H9 (cell line): Measurements from ENCODE around the gene GARRE1. TPM values are rescaled to one million over a fixed set of nuclear protein-coding genes. Genes with fewer than 3 reads are reported as not detected.

Experiments
- DNase-seq: peaks from one replicate; pipeline ENCODE4 v3.0.0-alpha.2; 2017
- H2AFZ ChIP-seq: one replicate; pipeline ENCODE4 v1.6.1; 2013; ENCODE audit warnings: mild to moderate bottlenecking, low read length, control low read depth, moderate library complexity
- H2AK5ac ChIP-seq: 2 replicates; pipeline ENCODE4 v1.6.1; 2013; ENCODE audit warnings: low read length, control low read depth, mixed read lengths; ENCODE audit not compliant: insufficient read length
- H2BK120ac ChIP-seq: one replicate; pipeline ENCODE4 v1.6.1; 2013; ENCODE audit warnings: low read depth, mild to moderate bottlenecking, low read length, control low read depth, inconsistent platforms; ENCODE audit not compliant: poor library complexity, severe bottlenecking
- H2BK12ac ChIP-seq: 2 replicates; pipeline ENCODE4 v1.6.1; 2013; ENCODE audit warnings: low read length, control low read depth, mixed read lengths, low read depth; ENCODE audit not compliant: insufficient read length
- H2BK15ac ChIP-seq: 2 replicates; pipeline ENCODE4 v1.6.1; 2013; ENCODE audit warnings: low read depth, low read length, control low read depth
- H2BK20ac ChIP-seq: one replicate; pipeline ENCODE4 v1.6.1; 2013; ENCODE audit warnings: low read depth, mild to moderate bottlenecking, low read length, control low read depth, inconsistent platforms; ENCODE audit not compliant: poor library complexity, severe bottlenecking
- H2BK5ac ChIP-seq: 2 replicates; pipeline ENCODE4 v1.6.1; 2013; ENCODE audit warnings: low read length, control low read depth, mixed read lengths; ENCODE audit not compliant: insufficient read length
- H3K14ac ChIP-seq: 2 replicates; pipeline ENCODE4 v1.6.1; 2013; ENCODE audit warnings: low read length, control low read depth; ENCODE audit not compliant: insufficient read depth
- H3K18ac ChIP-seq: 2 replicates; pipeline ENCODE4 v1.6.1; 2013; ENCODE audit warnings: low read depth, mild to moderate bottlenecking, mixed read lengths, low read length, control low read depth; ENCODE audit not compliant: insufficient read length
- H3K23ac ChIP-seq: 2 replicates; pipeline ENCODE4 v1.6.1; 2013; ENCODE audit warnings: low read length, control low read depth, mixed read lengths, low read depth; ENCODE audit not compliant: insufficient read length
- H3K23me2 ChIP-seq: 2 replicates; pipeline ENCODE4 v1.6.1; 2013; ENCODE audit warnings: low read depth, mild to moderate bottlenecking, mixed read lengths, low read length, control low read depth; ENCODE audit not compliant: insufficient read length, poor library complexity, severe bottlenecking
- H3K27ac ChIP-seq: 2 replicates; pipeline ENCODE4 v1.5.1; 2013; ENCODE audit warnings: low read length, control low read depth, mixed read lengths, low read depth; ENCODE audit not compliant: insufficient read length
- H3K27me3 ChIP-seq: 2 replicates; pipeline ENCODE4 v1.6.1; 2013; ENCODE audit warnings: low read length, control low read depth, inconsistent platforms; ENCODE audit not compliant: insufficient read depth
- H3K4ac ChIP-seq: 2 replicates; pipeline ENCODE4 v1.6.1; 2013; ENCODE audit warnings: low read depth, mild to moderate bottlenecking, control low read depth, inconsistent platforms, low read length, moderate library complexity
- H3K4me1 ChIP-seq: 2 replicates; pipeline ENCODE4 v1.6.1; 2013; ENCODE audit warnings: low read length, control low read depth, inconsistent platforms; ENCODE audit not compliant: insufficient read depth
- H3K4me2 ChIP-seq: 2 replicates; pipeline ENCODE4 v1.6.1; 2013; ENCODE audit warnings: low read length, control low read depth, mixed read lengths; ENCODE audit not compliant: insufficient read length, insufficient read depth
- H3K56ac ChIP-seq: 2 replicates; pipeline ENCODE4 v1.6.1; 2013; ENCODE audit warnings: low read depth, mild to moderate bottlenecking, mixed read lengths, low read length, control low read depth; ENCODE audit not compliant: insufficient read length
- H3K79me1 ChIP-seq: 2 replicates; pipeline ENCODE4 v1.6.1; 2013; ENCODE audit warnings: low read depth, mild to moderate bottlenecking, moderate library complexity, low read length, control low read depth, inconsistent platforms; ENCODE audit not compliant: insufficient read depth, poor library complexity, severe bottlenecking
- H3K79me2 ChIP-seq: 2 replicates; pipeline ENCODE4 v1.6.1; 2013; ENCODE audit warnings: low read length, control low read depth, inconsistent platforms; ENCODE audit not compliant: insufficient read depth
- H3K9ac ChIP-seq: 2 replicates; pipeline ENCODE4 v1.6.1; 2013; ENCODE audit warnings: low read length, control low read depth, mixed read lengths; ENCODE audit not compliant: insufficient read length; ENCODE audit errors: extremely low read depth
- H3K9me3 ChIP-seq: one replicate; pipeline ENCODE4 v1.6.1; 2013; ENCODE audit warnings: low read depth, low read length, inconsistent platforms; ENCODE audit not compliant: control insufficient read depth
- H3T11ph ChIP-seq: one replicate; pipeline ENCODE4 v1.6.1; 2013; ENCODE audit warnings: mild to moderate bottlenecking, low read length, control low read depth, inconsistent platforms
- H4K20me1 ChIP-seq: one replicate; pipeline ENCODE4 v1.6.1; 2013; ENCODE audit not compliant: control insufficient read depth, insufficient read length, insufficient read depth
- H4K5ac ChIP-seq: 2 replicates; pipeline ENCODE4 v1.6.1; 2013; ENCODE audit warnings: low read depth, mild to moderate bottlenecking, mixed read lengths, low read length, control low read depth; ENCODE audit not compliant: insufficient read length
- H4K8ac ChIP-seq: replicated peaks from 2 replicates; pipeline ENCODE4 v1.6.1; 2013; ENCODE audit warnings: low read length, control low read depth, mixed read lengths, low read depth; ENCODE audit not compliant: insufficient read length
- H4K91ac ChIP-seq: 2 replicates; pipeline ENCODE4 v1.6.1; 2013; ENCODE audit warnings: low read depth, mild to moderate bottlenecking, moderate library complexity, mixed read lengths, low read length, control low read depth; ENCODE audit not compliant: insufficient read length
- H3K27ac Mint-ChIP-seq, 3 experiments: 2 replicates in 2 of 3; 3 replicates in 1 of 3; pipeline ENCODE4 v1.8.0; 2020 to 2021; ENCODE audit warnings: mixed read lengths in 3 of 3, mild to moderate bottlenecking in 1 of 3, moderate library complexity in 1 of 3
- H3K27me3 Mint-ChIP-seq: 2 replicates; pipeline ENCODE4 v1.8.0; 2021; ENCODE audit warnings: low read depth, mild to moderate bottlenecking, moderate library complexity, mixed read lengths
- H3K36me3 Mint-ChIP-seq, 3 experiments: 2 replicates in 2 of 3; 3 replicates in 1 of 3; pipeline ENCODE4 v1.8.0; 2020 to 2021; ENCODE audit warnings: low read depth in 3 of 3, mixed read lengths in 3 of 3; ENCODE audit not compliant: insufficient read depth in 1 of 3
- H3K4me1 Mint-ChIP-seq, 2 experiments: 2 replicates each; pipeline ENCODE4 v1.8.0; 2020; ENCODE audit warnings: mixed read lengths in 2 of 2
- H3K4me3 Mint-ChIP-seq, 2 experiments: 2 replicates in 1 of 2; 3 replicates in 1 of 2; pipeline ENCODE4 v1.8.0; 2020 to 2021; ENCODE audit warnings: mild to moderate bottlenecking in 2 of 2, mixed read lengths in 2 of 2, moderate library complexity in 1 of 2
- H3K9me3 Mint-ChIP-seq, 2 experiments: 2 replicates in 1 of 2; 3 replicates in 1 of 2; pipeline ENCODE4 v1.8.0; 2020; ENCODE audit warnings: mild to moderate bottlenecking in 2 of 2, mixed read lengths in 2 of 2, moderate library complexity in 1 of 2
- WGBS: extraction: QIAGEN DNeasy Blood & Tissue Kit; methylation state at CpG from one replicate; pipeline ENCODE4 v1.1.7; 2013; ENCODE audit warnings: missing lambda C conversion rate, low lambda C conversion rate, mixed read lengths; ENCODE audit not compliant: insufficient read length; ENCODE audit errors: extremely low coverage; 5-methylcytosine and 5-hydroxymethylcytosine counted together
- total RNA-seq: library from RNA; stranded (reverse); gene quantifications from 2 replicates; pipeline ENCODE4 v1.2.1, GENCODE V29; 2021
- TF ChIP-seq, protein P1 (sequence below): fragments of 200-600 bp; sonication (generic); conservative IDR thresholded peaks from 3 replicates; pipeline ENCODE4 v1.8.0; 2021; ENCODE audit warnings: antibody characterized with exemption, mild to moderate bottlenecking

GARRE1 gene
- total RNA-seq, 1 experiment from 2014 or later: 24.1 TPM

- Histone ChIP-seq H3K9ac (no peak overlapping the region), H3K23me2 (peaks cover 7% of the 10 kb centered on the region), H4K8ac (no peak overlapping the region)
Observed at GRCh38 chr19:34255546-34255945, 1.2 kb downstream of the GARRE1 start.

More at GRCh38 chr19:34255546-34255945, 1.2 kb downstream of the GARRE1 start:
- no peaks in the 10 kb centered on the region for H3K4me1 ChIP-seq
- H3K23ac ChIP-seq: no peak overlapping the region
- Mint-ChIP-seq H3K4me1 (peaks cover 18 to 23% of the 10 kb centered on the region in 2 experiments), H3K27me3 (no peaks in the 10 kb centered on the region), H3K36me3 (no peaks in the 10 kb centered on the region; a peak in 4 of 7 replicates), H3K27ac (peak overlapping the region in 1 of 3 experiments; percentile 65; a peak in 1 of 7 replicates), H3K9me3 (no peaks in the 10 kb centered on the region; a peak in 1 of 5 replicates), H3K4me3 (peak overlapping the region; percentile 73 to 86)
- H3K14ac ChIP-seq: no peak overlapping the region
- no peak overlapping the region for H2BK12ac ChIP-seq
- H3K79me2 ChIP-seq: peaks cover 2% of the 10 kb centered on the region; the same call in 1 of the 2 replicates
- H3K27ac ChIP-seq: no peak overlapping the region
- no peak overlapping the region for H3T11ph ChIP-seq
- H2BK20ac ChIP-seq: no peak overlapping the region
- H2BK15ac ChIP-seq: no peak overlapping the region
- no peak overlapping the region for H2AFZ ChIP-seq
- H3K79me1 ChIP-seq: peaks cover 2% of the 10 kb centered on the region
- H4K91ac ChIP-seq: no peak overlapping the region
- no peak overlapping the region for H3K56ac ChIP-seq
- H4K5ac ChIP-seq: no peak overlapping the region
- no peaks in the 10 kb centered on the region for H3K9me3 ChIP-seq
- H3K4ac ChIP-seq: no peak overlapping the region
- no peaks in the 10 kb centered on the region for H3K27me3 ChIP-seq
- no peak overlapping the region for H3K18ac ChIP-seq
- TF ChIP-seq, protein P1, sequence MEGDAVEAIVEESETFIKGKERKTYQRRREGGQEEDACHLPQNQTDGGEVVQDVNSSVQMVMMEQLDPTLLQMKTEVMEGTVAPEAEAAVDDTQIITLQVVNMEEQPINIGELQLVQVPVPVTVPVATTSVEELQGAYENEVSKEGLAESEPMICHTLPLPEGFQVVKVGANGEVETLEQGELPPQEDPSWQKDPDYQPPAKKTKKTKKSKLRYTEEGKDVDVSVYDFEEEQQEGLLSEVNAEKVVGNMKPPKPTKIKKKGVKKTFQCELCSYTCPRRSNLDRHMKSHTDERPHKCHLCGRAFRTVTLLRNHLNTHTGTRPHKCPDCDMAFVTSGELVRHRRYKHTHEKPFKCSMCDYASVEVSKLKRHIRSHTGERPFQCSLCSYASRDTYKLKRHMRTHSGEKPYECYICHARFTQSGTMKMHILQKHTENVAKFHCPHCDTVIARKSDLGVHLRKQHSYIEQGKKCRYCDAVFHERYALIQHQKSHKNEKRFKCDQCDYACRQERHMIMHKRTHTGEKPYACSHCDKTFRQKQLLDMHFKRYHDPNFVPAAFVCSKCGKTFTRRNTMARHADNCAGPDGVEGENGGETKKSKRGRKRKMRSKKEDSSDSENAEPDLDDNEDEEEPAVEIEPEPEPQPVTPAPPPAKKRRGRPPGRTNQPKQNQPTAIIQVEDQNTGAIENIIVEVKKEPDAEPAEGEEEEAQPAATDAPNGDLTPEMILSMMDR: no peak
- peak overlapping the region; percentile 64 for H3K4me2 ChIP-seq
- no peak overlapping the region for H2AK5ac ChIP-seq
- H4K20me1 ChIP-seq: no peaks in the 10 kb centered on the region
- no peak for DNase-seq
- no peak overlapping the region for H2BK5ac ChIP-seq
- WGBS: no CpG with 5 or more reads among the region's 9 CpGs
- H2BK120ac ChIP-seq: no peak overlapping the region
